CD4-positive, alpha-beta T cell (primary cell): ENCODE data around the gene BACE2. TPM values are rescaled to one million over a fixed set of nuclear protein-coding genes. Genes with fewer than 3 reads are reported as not detected.

ENCODE experiments used
- ATAC-seq: fragments of 200-7000 bp; cut with Tn5 transposase; one replicate; pipeline ENCODE4 v1.10.0; 2022; ENCODE audit warnings: mild to moderate bottlenecking; ENCODE audit not compliant: poor library complexity
- CTCF ChIA-PET: fragments of 350-600 bp; sonication (Branson Sonifier 250); formaldehyde crosslinking; loops from one replicate; lab custom pipeline; 2021; ENCODE audit warnings: antibody characterized with exemption, inconsistent platforms; lab: Charles Lee
- POLR2A ChIA-PET: fragments of 350-600 bp; sonication (Branson Sonifier 250); formaldehyde crosslinking; loops from one replicate; lab custom pipeline; 2021; ENCODE audit warnings: antibody characterized with exemption, inconsistent platforms; lab: Charles Lee
- DNase-seq, 14 experiments: peaks; one replicate each; pipeline ENCODE4 v3.0.0-alpha.2; 2013 to 2020; ENCODE audit warnings: mixed read lengths in 2 of 14
- H3K27ac ChIP-seq, 2 donors: one replicate each; pipeline versions ENCODE4 v1.5.1 to v1.7.0; 2013; ENCODE audit warnings: low read length in 2 of 2, low read depth in 1 of 2, mild to moderate bottlenecking in 1 of 2
- H3K27me3 ChIP-seq, 2 experiments: 1 replicate in 1 of 2; 2 replicates in 1 of 2; pipeline versions ENCODE4 v1.6.1 to v1.7.0; 2013; ENCODE audit warnings: low read length in 2 of 2, control low read depth in 1 of 2, mild to moderate bottlenecking in 1 of 2, moderate library complexity in 1 of 2; ENCODE audit not compliant: insufficient read depth in 2 of 2, control insufficient read depth in 1 of 2
- H3K36me3 ChIP-seq: one replicate; pipeline ENCODE4 v1.6.1; 2013; ENCODE audit warnings: low read length, control low read depth; ENCODE audit not compliant: insufficient read depth
- H3K4me1 ChIP-seq: one replicate; pipeline ENCODE4 v1.6.1; 2013; ENCODE audit warnings: low read length, control low read depth; ENCODE audit not compliant: insufficient read depth
- H3K4me3 ChIP-seq: one replicate; pipeline ENCODE4 v1.5.1; 2013; ENCODE audit warnings: mild to moderate bottlenecking, low read length, moderate library complexity
- H3K9me3 ChIP-seq, 2 experiments: 1 replicate in 1 of 2; 2 replicates in 1 of 2; pipeline versions ENCODE4 v1.6.1 to v1.7.0; 2013; ENCODE audit warnings: low read length in 2 of 2, mild to moderate bottlenecking in 2 of 2, control low read depth in 1 of 2, moderate library complexity in 1 of 2; ENCODE audit not compliant: control insufficient read depth in 1 of 2, insufficient read depth in 1 of 2
- H3K27ac Mint-ChIP-seq: one replicate; pipeline ENCODE4 v1.8.0; 2020; ENCODE audit warnings: mixed read lengths
- H3K27me3 Mint-ChIP-seq: one replicate; pipeline ENCODE4 v1.8.0; 2021; ENCODE audit warnings: mixed read lengths
- H3K36me3 Mint-ChIP-seq: one replicate; pipeline ENCODE4 v1.8.0; 2021; ENCODE audit warnings: low read depth, mixed read lengths
- H3K4me1 Mint-ChIP-seq: one replicate; pipeline ENCODE4 v1.8.0; 2021; ENCODE audit warnings: low read depth, mixed read lengths
- H3K4me3 Mint-ChIP-seq: one replicate; pipeline ENCODE4 v1.8.0; 2020; ENCODE audit warnings: mild to moderate bottlenecking, mixed read lengths
- H3K9me3 Mint-ChIP-seq: one replicate; pipeline ENCODE4 v1.8.0; 2020; ENCODE audit warnings: mixed read lengths
- intact Hi-C, 2 experiments: fragments of 100-400 bp; cut with DNase I in 1 of 2; cut with micrococcal nuclease in 1 of 2; formaldehyde crosslinking; loops; one replicate each; pipeline versions ENCODE4 v1.15.1 to v1.9.0; 2023 to 2025; cut with DNase I, micrococcal nuclease
- total RNA-seq, 174 experiments: library from RNA in 2 of 174; stranded (reverse) in 2 of 174; gene quantifications; one replicate each; pipeline ENCODE4 v1.2.3 and lab custom pipeline; 2021 to 2026
- TF ChIP-seq, protein P1 (sequence below): fragments of 200-600 bp; IDR thresholded peaks from one replicate; pipeline ENCODE4 v1.8.0; 2022; ENCODE audit warnings: antibody characterized with exemption, mild to moderate bottlenecking

BACE2 gene
- total RNA-seq, 2 experiments from 2014 or later, result 0.16 TPM; not detected in 1

DNA sequence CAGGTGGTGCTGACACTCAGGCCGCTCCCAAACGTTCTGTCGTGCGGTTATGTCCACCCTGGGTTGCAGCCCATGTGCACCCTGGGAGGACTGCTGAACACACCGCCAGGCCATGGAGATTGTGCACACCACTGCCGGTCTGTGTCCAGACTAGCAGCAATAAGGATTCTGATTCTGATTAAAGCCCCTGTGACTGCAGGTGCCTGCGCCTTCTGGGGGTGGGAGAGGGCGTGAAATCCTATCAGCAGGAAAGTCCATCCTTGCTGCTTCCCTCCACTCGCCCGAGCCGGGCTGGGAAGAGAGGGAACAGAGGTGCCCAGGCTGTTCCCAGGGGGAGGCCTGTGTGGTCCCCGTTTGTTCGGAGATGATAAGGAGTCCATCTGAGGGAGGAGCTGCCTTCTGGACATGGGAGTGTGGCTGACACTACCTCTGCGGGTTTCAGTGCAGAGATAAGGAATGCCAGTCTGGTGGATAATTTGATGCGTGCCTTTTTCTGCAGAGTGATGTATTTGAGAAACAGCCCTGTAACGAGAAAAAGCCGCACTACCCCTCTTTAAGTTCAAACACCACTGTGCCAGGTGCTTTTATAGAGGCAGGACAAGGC is 41.2 kb downstream of the BACE2 start:
- Mint-ChIP-seq H3K27ac (no peak overlapping the region), H3K27me3 (peaks cover 15% of the 10 kb centered on the region), H3K4me3 (no peak overlapping the region), H3K9me3 (no peaks in the 10 kb centered on the region), H3K36me3 (no peaks in the 10 kb centered on the region), H3K4me1 (no peaks in the 10 kb centered on the region)
- Histone ChIP-seq H3K9me3 (no peaks in the 10 kb centered on the region), H3K36me3 (no peaks in the 10 kb centered on the region), H3K27ac (no peak overlapping the region), H3K4me3 (no peak overlapping the region), H3K27me3 (peaks cover 0 to 3% of the 10 kb centered on the region in 2 experiments), H3K4me1 (no peaks in the 10 kb centered on the region)
- intact Hi-C loops, result no loop called here
- ATAC-seq, result no peak
- DNase-seq, result no peak
- ChIA-PET POLR2A (no interaction called here), CTCF (no interaction called here)
- TF ChIP-seq, protein P1, sequence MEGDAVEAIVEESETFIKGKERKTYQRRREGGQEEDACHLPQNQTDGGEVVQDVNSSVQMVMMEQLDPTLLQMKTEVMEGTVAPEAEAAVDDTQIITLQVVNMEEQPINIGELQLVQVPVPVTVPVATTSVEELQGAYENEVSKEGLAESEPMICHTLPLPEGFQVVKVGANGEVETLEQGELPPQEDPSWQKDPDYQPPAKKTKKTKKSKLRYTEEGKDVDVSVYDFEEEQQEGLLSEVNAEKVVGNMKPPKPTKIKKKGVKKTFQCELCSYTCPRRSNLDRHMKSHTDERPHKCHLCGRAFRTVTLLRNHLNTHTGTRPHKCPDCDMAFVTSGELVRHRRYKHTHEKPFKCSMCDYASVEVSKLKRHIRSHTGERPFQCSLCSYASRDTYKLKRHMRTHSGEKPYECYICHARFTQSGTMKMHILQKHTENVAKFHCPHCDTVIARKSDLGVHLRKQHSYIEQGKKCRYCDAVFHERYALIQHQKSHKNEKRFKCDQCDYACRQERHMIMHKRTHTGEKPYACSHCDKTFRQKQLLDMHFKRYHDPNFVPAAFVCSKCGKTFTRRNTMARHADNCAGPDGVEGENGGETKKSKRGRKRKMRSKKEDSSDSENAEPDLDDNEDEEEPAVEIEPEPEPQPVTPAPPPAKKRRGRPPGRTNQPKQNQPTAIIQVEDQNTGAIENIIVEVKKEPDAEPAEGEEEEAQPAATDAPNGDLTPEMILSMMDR, result no peak

DNA sequence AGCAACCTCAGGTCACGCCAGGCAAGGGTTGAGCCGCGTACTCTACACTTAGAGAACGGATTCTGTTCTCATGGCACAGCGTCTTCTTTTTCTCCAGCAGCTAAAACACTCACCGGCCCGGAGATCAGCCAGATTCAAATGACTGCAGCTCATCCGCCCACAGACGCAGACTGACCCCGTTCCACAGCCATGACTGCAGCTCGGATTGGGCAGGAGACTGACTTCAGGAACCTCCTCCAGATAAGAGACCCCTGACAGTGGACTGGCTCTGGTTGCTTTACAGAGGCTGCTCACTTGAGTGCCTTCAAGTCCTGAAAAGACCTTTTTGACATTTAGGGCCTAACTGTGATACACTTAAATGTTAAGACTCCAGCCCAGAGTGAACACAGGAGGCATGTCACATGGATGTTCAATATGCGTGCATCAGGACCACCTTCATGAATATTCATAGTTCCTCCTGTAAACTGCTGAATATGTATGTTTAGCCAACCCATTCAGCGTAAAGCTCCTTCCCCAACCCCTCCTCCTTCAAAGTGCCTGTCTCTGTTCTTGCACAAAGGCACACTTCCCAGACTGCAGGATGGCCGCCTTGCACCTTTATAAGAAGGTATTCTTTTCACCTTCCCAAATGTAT is 42.6 kb downstream of the BACE2 start:
- no peaks in the 10 kb centered on the region for H3K4me1 Mint-ChIP-seq
- ChIA-PET POLR2A (no interaction called here), CTCF (no interaction called here)
- H3K36me3 ChIP-seq, result no peaks in the 10 kb centered on the region
- TF ChIP-seq, protein P1, result no peak
- intact Hi-C loops, result no loop called here
- H3K9me3 ChIP-seq, result no peaks in the 10 kb centered on the region
- ATAC-seq (no peak), DNase-seq (no peak)
- no peak overlapping the region for H3K4me3 Mint-ChIP-seq
- no peaks in the 10 kb centered on the region for H3K4me1 ChIP-seq
- no peak overlapping the region for H3K27ac Mint-ChIP-seq
- H3K27ac ChIP-seq, result no peak overlapping the region
- H3K36me3 Mint-ChIP-seq, result no peaks in the 10 kb centered on the region
- H3K4me3 ChIP-seq, result no peak overlapping the region
- H3K27me3 ChIP-seq, result peaks cover 9 to 10% of the 10 kb centered on the region in 2 experiments
- peaks cover 25% of the 10 kb centered on the region for H3K27me3 Mint-ChIP-seq
- H3K9me3 Mint-ChIP-seq, result no peaks in the 10 kb centered on the region

DNA sequence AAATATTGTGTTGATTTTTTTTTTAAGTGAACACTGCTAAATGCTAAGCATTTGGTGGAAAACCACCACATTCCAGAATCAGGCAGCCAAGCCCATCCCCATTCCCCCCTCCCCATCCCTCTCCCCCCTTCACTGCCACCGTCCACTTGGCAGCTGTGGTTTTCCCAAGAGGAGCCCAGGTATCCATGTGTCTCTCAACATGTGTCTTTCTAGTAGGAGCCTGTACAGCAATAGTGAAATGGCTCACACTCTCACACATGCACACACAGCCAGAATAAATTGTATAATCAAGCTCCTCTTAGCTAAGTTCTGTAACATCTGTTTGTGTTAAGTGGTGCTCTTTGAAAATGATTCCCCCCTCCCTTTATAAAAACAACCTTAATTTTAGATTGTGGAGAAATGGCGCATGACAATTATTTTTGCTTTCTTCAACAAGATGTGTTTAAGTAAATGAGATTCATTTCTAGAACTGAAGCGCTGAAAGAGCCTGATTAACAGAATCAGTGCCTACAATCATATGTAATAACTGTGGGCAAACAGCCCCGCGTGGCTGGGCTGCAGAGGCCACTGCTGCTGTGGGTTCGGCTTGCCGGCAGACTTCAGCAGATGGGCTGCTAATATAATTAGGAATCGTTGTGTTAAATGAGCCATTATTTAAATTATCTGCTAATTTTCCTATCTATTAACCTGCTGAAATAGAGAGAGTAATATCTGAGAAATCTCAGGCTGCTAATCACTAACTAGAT is 43.3 kb downstream of the BACE2 start:
- H3K27me3 ChIP-seq, result peaks cover 9 to 10% of the 10 kb centered on the region in 2 experiments
- H3K27ac ChIP-seq, result no peak overlapping the region
- Mint-ChIP-seq H3K4me1 (no peaks in the 10 kb centered on the region), H3K27ac (no peak overlapping the region), H3K4me3 (no peak overlapping the region), H3K27me3 (peaks cover 30% of the 10 kb centered on the region), H3K36me3 (no peaks in the 10 kb centered on the region), H3K9me3 (no peaks in the 10 kb centered on the region)
- H3K4me1 ChIP-seq, result no peaks in the 10 kb centered on the region
- no peak for DNase-seq
- POLR2A ChIA-PET, result no interaction called here
- no peak overlapping the region for H3K4me3 ChIP-seq
- TF ChIP-seq, protein P1, result no peak
- CTCF ChIA-PET, result no interaction called here
- intact Hi-C loops, result no loop called here
- H3K9me3 ChIP-seq, result no peaks in the 10 kb centered on the region
- no peaks in the 10 kb centered on the region for H3K36me3 ChIP-seq
- no peak for ATAC-seq
